GM12892 (cell line): ENCODE measurements around the gene FBN3.

ENCODE experiments used
- POLR2A ChIP-seq: IDR thresholded peaks from 2 replicates; pipeline ENCODE4 v1.6.1; 2011; ENCODE audit warnings: low read depth, low read length, control low read depth
- POLR2AphosphoS5 ChIP-seq: IDR thresholded peaks from 2 replicates; pipeline ENCODE4 v1.6.1; 2011; ENCODE audit warnings: low read depth, low read length, control low read depth
- TAF1 ChIP-seq: IDR thresholded peaks from 2 replicates; pipeline ENCODE4 v1.6.1; 2011; ENCODE audit warnings: low read depth, mild to moderate bottlenecking, control low read depth, low read length, borderline replicate concordance

DNA sequence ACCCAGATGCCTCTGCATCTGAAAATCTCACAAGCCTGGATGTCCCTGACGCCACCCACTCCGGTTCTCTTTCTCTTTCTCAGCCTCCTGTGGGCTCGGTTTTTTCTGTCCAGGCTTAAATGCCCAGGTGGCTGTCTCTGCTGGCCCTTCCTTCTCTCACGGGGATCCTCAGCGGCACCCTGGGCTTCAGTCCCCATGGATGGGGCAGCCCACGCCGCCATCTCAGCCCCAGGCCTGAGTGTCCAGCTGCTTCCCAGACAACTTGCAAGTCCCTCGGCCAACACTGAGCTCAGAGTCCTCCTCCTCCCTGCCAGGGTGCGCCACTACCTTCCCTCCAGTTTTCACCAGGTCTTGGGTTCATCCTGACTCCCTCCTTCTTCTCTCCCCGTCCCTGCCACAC is 6.4 kb downstream of the FBN3 start:
- TF ChIP-seq TAF1 (no peak), POLR2AphosphoS5 (no peak), POLR2A (no peak)
